HG02870 (cell line): ENCODE results near the gene XDH.

Source experiments
- ATAC-seq: cut with Tn5 transposase; IDR thresholded peaks from one replicate; pipeline ENCODE4 v1.9.1; 2021; ENCODE audit warnings: mild to moderate bottlenecking, moderate library complexity; ENCODE audit not compliant: unreplicated experiment

The XDH gene

GRCh38 chr2:31404302-31404701 is 10.2 kb downstream of the XDH start:
- no peak for ATAC-seq

GRCh38 chr2:31402388-31402787 is 12.2 kb downstream of the XDH start:
- no peak for ATAC-seq

GRCh38 chr2:31401580-31401979 is 13.0 kb downstream of the XDH start:
- no peak for ATAC-seq

- ATAC-seq, result no peak
Measured at GRCh38 chr2:31398881-31399280, 15.7 kb downstream of the XDH start.

GRCh38 chr2:31397094-31397493 is 17.4 kb downstream of the XDH start:
- ATAC-seq, result no peak

GRCh38 chr2:31390324-31390723 is 24.2 kb downstream of the XDH start:
- no peak for ATAC-seq

GRCh38 chr2:31388736-31389135 is 25.8 kb downstream of the XDH start:
- ATAC-seq, result no peak

- no peak for ATAC-seq
Measured at GRCh38 chr2:31387850-31388249, 26.7 kb downstream of the XDH start.

GRCh38 chr2:31386648-31387047 is 27.9 kb downstream of the XDH start:
- no peak for ATAC-seq

GRCh38 chr2:31386172-31386571 is 28.4 kb downstream of the XDH start:
- ATAC-seq, result no peak

GRCh38 chr2:31384771-31385276 is 29.7 kb downstream of the XDH start:
- peak; percentile 3 for ATAC-seq

GRCh38 chr2:31384351-31384750 is 30.2 kb downstream of the XDH start:
- ATAC-seq, result peak; percentile 61

GRCh38 chr2:31383471-31384153 is 30.9 kb downstream of the XDH start:
- no peak for ATAC-seq

GRCh38 chr2:31382452-31383120 is 32.0 kb downstream of the XDH start:
- no peak for ATAC-seq

- ATAC-seq, result no peak
Measured at GRCh38 chr2:31381601-31382000, 32.9 kb downstream of the XDH start.

GRCh38 chr2:31380243-31380642 is 34.3 kb downstream of the XDH start:
- ATAC-seq, result no peak

GRCh38 chr2:31379747-31380146 is 34.8 kb downstream of the XDH start:
- ATAC-seq, result no peak

- ATAC-seq, result no peak
Measured at GRCh38 chr2:31378791-31379501, 35.6 kb downstream of the XDH start.

- ATAC-seq, result no peak
Measured at GRCh38 chr2:31378389-31378788, 36.2 kb downstream of the XDH start.

- ATAC-seq, result no peak
Measured at GRCh38 chr2:31373127-31373526, 41.4 kb downstream of the XDH start.

GRCh38 chr2:31372097-31372496 is 42.4 kb downstream of the XDH start:
- ATAC-seq, result no peak

GRCh38 chr2:31371691-31372090 is 42.9 kb downstream of the XDH start:
- ATAC-seq, result no peak
